GM23338 (cell line): ENCODE measurements around the gene FCRL6. TPM values are rescaled to one million over a fixed set of nuclear protein-coding genes. Genes with fewer than 3 reads are reported as not detected.

Experiments
- ATAC-seq: fragments of 200-7000 bp; cut with Tn5 transposase; 3 replicates; pipeline ENCODE4 v1.9.1; 2020
- DNase-seq: peaks from one replicate; pipeline ENCODE4 v3.0.0-alpha.2; 2015; ENCODE audit warnings: low spot score
- H2AFZ ChIP-seq: fragments of 200-600 bp; sonication (generic); 2 replicates; pipeline ENCODE4 v1.8.0; 2016; ENCODE audit warnings: antibody characterized with exemption, mild to moderate bottlenecking, moderate library complexity
- H3F3A ChIP-seq: fragments of 200-600 bp; sonication (generic); replicated peaks from 2 replicates; pipeline ENCODE4 v1.8.0; 2017; ENCODE audit warnings: antibody characterized with exemption, mixed run types, low read depth
- H3K27ac ChIP-seq: fragments of 200-600 bp; sonication (generic); 2 replicates; pipeline ENCODE4 v1.6.1; 2016; ENCODE audit warnings: low read depth
- H3K27me3 ChIP-seq: fragments of 200-600 bp; sonication (generic); 2 replicates; pipeline ENCODE4 v1.8.0; 2016; ENCODE audit warnings: mild to moderate bottlenecking, mixed run types, moderate library complexity; ENCODE audit not compliant: insufficient read depth
- H3K36me3 ChIP-seq: fragments of 200-600 bp; sonication (generic); 2 replicates; pipeline ENCODE4 v1.8.0; 2016; ENCODE audit warnings: mild to moderate bottlenecking; ENCODE audit not compliant: insufficient read depth
- H3K4me1 ChIP-seq: fragments of 200-600 bp; sonication (generic); 2 replicates; pipeline ENCODE4 v1.8.0; 2016; ENCODE audit warnings: mild to moderate bottlenecking, moderate library complexity; ENCODE audit not compliant: insufficient read depth
- H3K4me2 ChIP-seq: fragments of 200-600 bp; sonication (generic); 2 replicates; pipeline ENCODE4 v1.7.1; 2017; ENCODE audit warnings: mixed run types
- H3K4me3 ChIP-seq: fragments of 200-600 bp; sonication (generic); 2 replicates; pipeline ENCODE4 v1.6.1; 2016; ENCODE audit warnings: mixed run types
- H3K79me2 ChIP-seq: fragments of 200-600 bp; sonication (generic); replicated peaks from 2 replicates; pipeline ENCODE4 v1.8.0; 2017; ENCODE audit warnings: mild to moderate bottlenecking; ENCODE audit not compliant: insufficient read depth
- H3K9me2 ChIP-seq: fragments of 200-600 bp; sonication (generic); 2 replicates; pipeline ENCODE4 v1.8.0; 2017; ENCODE audit not compliant: insufficient read depth
- H4K20me1 ChIP-seq: fragments of 200-600 bp; sonication (generic); replicated peaks from 2 replicates; pipeline ENCODE4 v1.8.0; 2017; ENCODE audit warnings: mild to moderate bottlenecking; ENCODE audit not compliant: insufficient read depth
- H3K27ac Mint-ChIP-seq: 2 replicates; pipeline ENCODE4 v1.8.0; 2020; ENCODE audit warnings: inconsistent platforms, mild to moderate bottlenecking, moderate library complexity, mixed read lengths
- H3K27me3 Mint-ChIP-seq: 3 replicates; pipeline ENCODE4 v1.8.0; 2022; ENCODE audit warnings: low read depth, mild to moderate bottlenecking, moderate library complexity, mixed read lengths, inconsistent platforms; ENCODE audit not compliant: insufficient read depth, poor library complexity
- H3K36me3 Mint-ChIP-seq: 3 replicates; pipeline ENCODE4 v1.8.0; 2021; ENCODE audit warnings: low read depth, mild to moderate bottlenecking, inconsistent platforms, moderate library complexity, mixed read lengths
- H3K4me1 Mint-ChIP-seq: 3 replicates; pipeline ENCODE4 v1.8.0; 2020; ENCODE audit warnings: mild to moderate bottlenecking, inconsistent platforms, mixed read lengths
- H3K4me3 Mint-ChIP-seq: 3 replicates; pipeline ENCODE4 v1.8.0; 2021; ENCODE audit warnings: moderate library complexity, mild to moderate bottlenecking, inconsistent platforms, mixed read lengths
- H3K9me3 Mint-ChIP-seq: 3 replicates; pipeline ENCODE4 v1.8.0; 2020; ENCODE audit warnings: moderate library complexity, mild to moderate bottlenecking, inconsistent platforms, mixed read lengths
- CREB1 ChIP-seq: fragments of 250-450 bp; sonication (Bioruptor Pico); IDR thresholded peaks from 2 replicates; pipeline ENCODE4 v1.5.0; 2020; ENCODE audit warnings: low read depth, mild to moderate bottlenecking, moderate library complexity
- CTCF ChIP-seq, 2 experiments: fragments of 200-600 bp in 1 of 2; sonication (generic) in 1 of 2; conservative IDR thresholded peaks; 2 replicates each; pipeline versions ENCODE4 v1.5.1 to v1.6.1; 2016 to 2017; ENCODE audit warnings: antibody characterized with exemption in 2 of 2, low read depth in 2 of 2, mild to moderate bottlenecking in 2 of 2, moderate library complexity in 1 of 2
- ETS1 ChIP-seq: IDR thresholded peaks from 2 replicates; pipeline ENCODE4 v1.6.1; 2016; ENCODE audit warnings: antibody characterized with exemption
- EZH2 ChIP-seq: fragments of 200-600 bp; sonication (generic); IDR thresholded peaks from one replicate; pipeline ENCODE4 v1.8.0; 2017; ENCODE audit warnings: antibody characterized with exemption, mild to moderate bottlenecking, low read depth; ENCODE audit not compliant: unreplicated experiment
- EZH2phosphoT487 ChIP-seq: fragments of 200-600 bp; sonication (generic); IDR thresholded peaks from one replicate; pipeline ENCODE4 v1.8.1; 2018; ENCODE audit warnings: antibody characterized with exemption; ENCODE audit not compliant: unreplicated experiment
- JUNB ChIP-seq: IDR thresholded peaks from one replicate; pipeline ENCODE4 v1.6.1; 2016; ENCODE audit warnings: antibody characterized with exemption; ENCODE audit not compliant: unreplicated experiment
- NANOG ChIP-seq: IDR thresholded peaks from 2 replicates; pipeline ENCODE4 v1.6.1; 2016; ENCODE audit warnings: antibody characterized with exemption, borderline replicate concordance
- POLR2AphosphoS5 ChIP-seq: IDR thresholded peaks from 2 replicates; pipeline ENCODE4 v1.6.1; 2016; ENCODE audit warnings: antibody characterized with exemption, low read depth
- STAT1 ChIP-seq: IDR thresholded peaks from one replicate; pipeline ENCODE4 v1.6.1; 2016; ENCODE audit warnings: antibody characterized with exemption; ENCODE audit not compliant: unreplicated experiment
- ZNF114 ChIP-seq: fragments of 250-450 bp; sonication (Bioruptor Pico); IDR thresholded peaks from 2 replicates; pipeline ENCODE4 v1.5.0; 2020; ENCODE audit warnings: mild to moderate bottlenecking, moderate library complexity
- ZNF331 ChIP-seq: fragments of 250-450 bp; sonication (Bioruptor Pico); IDR thresholded peaks from 2 replicates; pipeline ENCODE4 v1.5.0; 2020; ENCODE audit warnings: low read depth, mild to moderate bottlenecking, moderate library complexity
- polyA plus RNA-seq: library from polyadenylated mRNA; unstranded; fragments of >200 nt; fragmentation: Nextera tagmentation; extraction: Ambion mirVana; gene quantifications from 2 replicates; pipeline ENCODE4 v1.2.1, GENCODE V29; 2016
- total RNA-seq: library from RNA; depleted of rRNA; stranded (reverse); fragments of >200 nt; shearing (Covaris generic); gene quantifications from 2 replicates; pipeline ENCODE4 v1.2.3, GENCODE V29; 2014
- TF ChIP-seq, protein P1 (sequence below): IDR thresholded peaks from one replicate; pipeline ENCODE4 v1.6.1; 2018; ENCODE audit warnings: antibody characterized with exemption; ENCODE audit not compliant: unreplicated experiment
- TF ChIP-seq, protein P2 (sequence below): fragments of 250-450 bp; sonication (Bioruptor Pico); IDR thresholded peaks from 2 replicates; pipeline ENCODE4 v1.5.0; 2020; ENCODE audit warnings: mild to moderate bottlenecking, moderate library complexity

Gene FCRL6
- total and polyA plus RNA-seq, 2 experiments from 2014 or later = not detected

- H3K4me3 Mint-ChIP-seq = no peak overlapping the region
- no peak for DNase-seq
- Histone ChIP-seq H3K9me2 (peaks cover 9% of the 10 kb centered on the region; the same call in 1 of the 2 replicates), H3K79me2 (no peaks in the 10 kb centered on the region), H3F3A (no peaks in the 10 kb centered on the region), H3K27me3 (no peaks in the 10 kb centered on the region), H3K4me3 (no peak overlapping the region), H3K36me3 (no peaks in the 10 kb centered on the region), H2AFZ (no peak overlapping the region), H3K4me1 (no peaks in the 10 kb centered on the region), H3K27ac (no peak overlapping the region), H3K4me2 (no peak overlapping the region), H4K20me1 (no peaks in the 10 kb centered on the region)
- ATAC-seq = no peak
- H3K27me3 Mint-ChIP-seq = no peaks in the 10 kb centered on the region
- H3K36me3 Mint-ChIP-seq = no peaks in the 10 kb centered on the region
- no peak overlapping the region for H3K27ac Mint-ChIP-seq
- TF ChIP-seq POLR2AphosphoS5 (no peak), CREB1 (no peak), JUNB (no peak), NANOG (no peak), CTCF (conservative IDR thresholded peaks at IDR 0.05; ENCODE audit: low read depth in 2 of 2) (no peak), ZNF331 (CRISPR knock-in tag) (no peak), EZH2 (no peak), STAT1 (no peak), EZH2phosphoT487 (no peak), ETS1 (no peak), ZNF114 (no peak)
- TF ChIP-seq, protein P1, sequence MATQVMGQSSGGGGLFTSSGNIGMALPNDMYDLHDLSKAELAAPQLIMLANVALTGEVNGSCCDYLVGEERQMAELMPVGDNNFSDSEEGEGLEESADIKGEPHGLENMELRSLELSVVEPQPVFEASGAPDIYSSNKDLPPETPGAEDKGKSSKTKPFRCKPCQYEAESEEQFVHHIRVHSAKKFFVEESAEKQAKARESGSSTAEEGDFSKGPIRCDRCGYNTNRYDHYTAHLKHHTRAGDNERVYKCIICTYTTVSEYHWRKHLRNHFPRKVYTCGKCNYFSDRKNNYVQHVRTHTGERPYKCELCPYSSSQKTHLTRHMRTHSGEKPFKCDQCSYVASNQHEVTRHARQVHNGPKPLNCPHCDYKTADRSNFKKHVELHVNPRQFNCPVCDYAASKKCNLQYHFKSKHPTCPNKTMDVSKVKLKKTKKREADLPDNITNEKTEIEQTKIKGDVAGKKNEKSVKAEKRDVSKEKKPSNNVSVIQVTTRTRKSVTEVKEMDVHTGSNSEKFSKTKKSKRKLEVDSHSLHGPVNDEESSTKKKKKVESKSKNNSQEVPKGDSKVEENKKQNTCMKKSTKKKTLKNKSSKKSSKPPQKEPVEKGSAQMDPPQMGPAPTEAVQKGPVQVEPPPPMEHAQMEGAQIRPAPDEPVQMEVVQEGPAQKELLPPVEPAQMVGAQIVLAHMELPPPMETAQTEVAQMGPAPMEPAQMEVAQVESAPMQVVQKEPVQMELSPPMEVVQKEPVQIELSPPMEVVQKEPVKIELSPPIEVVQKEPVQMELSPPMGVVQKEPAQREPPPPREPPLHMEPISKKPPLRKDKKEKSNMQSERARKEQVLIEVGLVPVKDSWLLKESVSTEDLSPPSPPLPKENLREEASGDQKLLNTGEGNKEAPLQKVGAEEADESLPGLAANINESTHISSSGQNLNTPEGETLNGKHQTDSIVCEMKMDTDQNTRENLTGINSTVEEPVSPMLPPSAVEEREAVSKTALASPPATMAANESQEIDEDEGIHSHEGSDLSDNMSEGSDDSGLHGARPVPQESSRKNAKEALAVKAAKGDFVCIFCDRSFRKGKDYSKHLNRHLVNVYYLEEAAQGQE = no peak
- TF ChIP-seq, protein P2, sequence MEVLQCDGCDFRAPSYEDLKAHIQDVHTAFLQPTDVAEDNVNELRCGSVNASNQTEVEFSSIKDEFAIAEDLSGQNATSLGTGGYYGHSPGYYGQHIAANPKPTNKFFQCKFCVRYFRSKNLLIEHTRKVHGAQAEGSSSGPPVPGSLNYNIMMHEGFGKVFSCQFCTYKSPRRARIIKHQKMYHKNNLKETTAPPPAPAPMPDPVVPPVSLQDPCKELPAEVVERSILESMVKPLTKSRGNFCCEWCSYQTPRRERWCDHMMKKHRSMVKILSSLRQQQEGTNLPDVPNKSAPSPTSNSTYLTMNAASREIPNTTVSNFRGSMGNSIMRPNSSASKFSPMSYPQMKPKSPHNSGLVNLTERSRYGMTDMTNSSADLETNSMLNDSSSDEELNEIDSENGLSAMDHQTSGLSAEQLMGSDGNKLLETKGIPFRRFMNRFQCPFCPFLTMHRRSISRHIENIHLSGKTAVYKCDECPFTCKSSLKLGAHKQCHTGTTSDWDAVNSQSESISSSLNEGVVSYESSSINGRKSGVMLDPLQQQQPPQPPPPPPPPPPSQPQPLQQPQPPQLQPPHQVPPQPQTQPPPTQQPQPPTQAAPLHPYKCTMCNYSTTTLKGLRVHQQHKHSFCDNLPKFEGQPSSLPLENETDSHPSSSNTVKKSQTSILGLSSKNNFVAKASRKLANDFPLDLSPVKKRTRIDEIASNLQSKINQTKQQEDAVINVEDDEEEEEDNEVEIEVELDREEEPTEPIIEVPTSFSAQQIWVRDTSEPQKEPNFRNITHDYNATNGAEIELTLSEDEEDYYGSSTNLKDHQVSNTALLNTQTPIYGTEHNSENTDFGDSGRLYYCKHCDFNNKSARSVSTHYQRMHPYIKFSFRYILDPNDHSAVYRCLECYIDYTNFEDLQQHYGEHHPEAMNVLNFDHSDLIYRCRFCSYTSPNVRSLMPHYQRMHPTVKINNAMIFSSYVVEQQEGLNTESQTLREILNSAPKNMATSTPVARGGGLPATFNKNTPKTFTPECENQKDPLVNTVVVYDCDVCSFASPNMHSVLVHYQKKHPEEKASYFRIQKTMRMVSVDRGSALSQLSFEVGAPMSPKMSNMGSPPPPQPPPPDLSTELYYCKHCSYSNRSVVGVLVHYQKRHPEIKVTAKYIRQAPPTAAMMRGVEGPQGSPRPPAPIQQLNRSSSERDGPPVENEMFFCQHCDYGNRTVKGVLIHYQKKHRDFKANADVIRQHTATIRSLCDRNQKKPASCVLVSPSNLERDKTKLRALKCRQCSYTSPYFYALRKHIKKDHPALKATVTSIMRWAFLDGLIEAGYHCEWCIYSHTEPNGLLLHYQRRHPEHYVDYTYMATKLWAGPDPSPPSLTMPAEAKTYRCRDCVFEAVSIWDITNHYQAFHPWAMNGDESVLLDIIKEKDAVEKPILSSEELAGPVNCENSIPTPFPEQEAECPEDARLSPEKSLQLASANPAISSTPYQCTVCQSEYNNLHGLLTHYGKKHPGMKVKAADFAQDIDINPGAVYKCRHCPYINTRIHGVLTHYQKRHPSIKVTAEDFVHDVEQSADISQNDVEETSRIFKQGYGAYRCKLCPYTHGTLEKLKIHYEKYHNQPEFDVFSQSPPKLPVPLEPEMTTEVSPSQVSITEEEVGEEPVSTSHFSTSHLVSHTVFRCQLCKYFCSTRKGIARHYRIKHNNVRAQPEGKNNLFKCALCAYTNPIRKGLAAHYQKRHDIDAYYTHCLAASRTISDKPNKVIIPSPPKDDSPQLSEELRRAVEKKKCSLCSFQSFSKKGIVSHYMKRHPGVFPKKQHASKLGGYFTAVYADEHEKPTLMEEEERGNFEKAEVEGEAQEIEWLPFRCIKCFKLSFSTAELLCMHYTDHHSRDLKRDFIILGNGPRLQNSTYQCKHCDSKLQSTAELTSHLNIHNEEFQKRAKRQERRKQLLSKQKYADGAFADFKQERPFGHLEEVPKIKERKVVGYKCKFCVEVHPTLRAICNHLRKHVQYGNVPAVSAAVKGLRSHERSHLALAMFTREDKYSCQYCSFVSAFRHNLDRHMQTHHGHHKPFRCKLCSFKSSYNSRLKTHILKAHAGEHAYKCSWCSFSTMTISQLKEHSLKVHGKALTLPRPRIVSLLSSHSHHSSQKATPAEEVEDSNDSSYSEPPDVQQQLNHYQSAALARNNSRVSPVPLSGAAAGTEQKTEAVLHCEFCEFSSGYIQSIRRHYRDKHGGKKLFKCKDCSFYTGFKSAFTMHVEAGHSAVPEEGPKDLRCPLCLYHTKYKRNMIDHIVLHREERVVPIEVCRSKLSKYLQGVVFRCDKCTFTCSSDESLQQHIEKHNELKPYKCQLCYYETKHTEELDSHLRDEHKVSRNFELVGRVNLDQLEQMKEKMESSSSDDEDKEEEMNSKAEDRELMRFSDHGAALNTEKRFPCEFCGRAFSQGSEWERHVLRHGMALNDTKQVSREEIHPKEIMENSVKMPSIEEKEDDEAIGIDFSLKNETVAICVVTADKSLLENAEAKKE (CRISPR knock-in tag) = no peak
- no peaks in the 10 kb centered on the region; the same call in 2 of the 3 replicates for H3K9me3 Mint-ChIP-seq
- H3K4me1 Mint-ChIP-seq = peaks cover 4% of the 10 kb centered on the region; the same call in 2 of the 3 replicates
These were observed 36.4 kb upstream of the FCRL6 start for GRCh38 chr1:159765806-159766205.
